GM12878 (cell line): ENCODE data around the gene TMEM120B. TPM values are rescaled to one million over a fixed set of nuclear protein-coding genes. Genes with fewer than 3 reads are reported as not detected.

Experiments used
- ATAC-seq: fragments of 200-7000 bp; cut with Tn5 transposase; 3 replicates; pipeline ENCODE4 v1.9.1; 2020; ENCODE audit warnings: mild to moderate bottlenecking, moderate library complexity
- BruUV-seq: library from RNA; stranded (reverse); fragments of 400-500 nt; replicated peaks from 2 replicates; lab custom pipeline; 2021; lab: Mats Ljungman, UMichigan
- CTCF ChIA-PET: fragments of 300-600 bp; sonication (Branson Sonifier 250); formaldehyde crosslinking; extraction: SDS; loops from one replicate; lab custom pipeline; 2021; ENCODE audit warnings: inconsistent platforms; lab: Yijun Ruan, JAX
- POLR2A ChIA-PET: fragments of 350-600 bp; formaldehyde crosslinking; extraction: SDS; loops from one replicate; lab custom pipeline; 2021; ENCODE audit warnings: inconsistent platforms; lab: Charles Lee
- RAD21 ChIA-PET: fragments of 300-600 bp; sonication (Branson Sonifier 250); formaldehyde crosslinking; loops from one replicate; lab custom pipeline; 2023; ENCODE audit warnings: antibody characterized with exemption; ENCODE audit not compliant: unreplicated experiment; lab: Charles Lee
- SMC1A ChIA-PET: fragments of 300-600 bp; sonication (Branson Sonifier 250); formaldehyde crosslinking; loops from one replicate; lab custom pipeline; 2023; ENCODE audit not compliant: unreplicated experiment, uncharacterized antibody; lab: Charles Lee
- DNase-seq: peaks from one replicate; pipeline ENCODE4 v3.0.0-alpha.2; 2011; ENCODE audit warnings: low read depth, low spot score
- FAIRE-seq: peaks from 3 replicates; lab custom pipeline; 2011; peaks lifted over from hg19 to GRCh38; lab: Jason Lieb, UNC
- H2AFZ ChIP-seq: 2 replicates; pipeline ENCODE4 v1.6.0; 2011; ENCODE audit warnings: low read depth, low read length, control low read depth; ENCODE audit not compliant: control insufficient read depth
- H3K27ac ChIP-seq: 2 replicates; pipeline ENCODE4 v1.5.1; 2011; ENCODE audit warnings: control low read depth; ENCODE audit not compliant: control insufficient read depth, insufficient read depth
- H3K27me3 ChIP-seq, 2 experiments: replicated peaks in 1 of 2; 2 replicates each; pipeline versions ENCODE4 v1.6.0 to v1.6.1; 2011; ENCODE audit warnings: low read length in 1 of 2; ENCODE audit not compliant: control insufficient read depth in 2 of 2, insufficient read depth in 2 of 2
- H3K36me3 ChIP-seq, 2 experiments: 2 replicates each; pipeline ENCODE4 v1.5.1; 2011; ENCODE audit warnings: low read length in 1 of 2; ENCODE audit not compliant: control insufficient read depth in 2 of 2, insufficient read depth in 2 of 2
- H3K4me1 ChIP-seq: 2 replicates; pipeline ENCODE4 v1.6.1; 2011; ENCODE audit warnings: mild to moderate bottlenecking, low read length, moderate library complexity, mixed read lengths; ENCODE audit not compliant: control insufficient read depth, insufficient read depth
- H3K4me2 ChIP-seq: 2 replicates; pipeline ENCODE4 v1.6.0; 2011; ENCODE audit warnings: control low read depth; ENCODE audit not compliant: control insufficient read depth, insufficient read depth
- H3K4me3 ChIP-seq: fragments of 200-600 bp; sonication (generic); 2 replicates; pipeline ENCODE4 v1.5.1; 2016
- H3K79me2 ChIP-seq: 2 replicates; pipeline ENCODE4 v1.6.0; 2011; ENCODE audit warnings: low read length; ENCODE audit not compliant: control insufficient read depth, insufficient read depth
- H3K9ac ChIP-seq: 2 replicates; pipeline ENCODE4 v1.8.0; 2011; ENCODE audit warnings: low read length, control low read depth, mixed read lengths; ENCODE audit not compliant: control insufficient read depth, insufficient read depth
- H3K9me3 ChIP-seq: replicated peaks from 3 replicates; pipeline ENCODE4 v1.5.1; 2011; ENCODE audit warnings: mild to moderate bottlenecking, low read length; ENCODE audit not compliant: control insufficient read depth, insufficient read depth
- H4K20me1 ChIP-seq: 2 replicates; pipeline ENCODE4 v1.6.0; 2011; ENCODE audit not compliant: control insufficient read depth, insufficient read depth
- ESRRA ChIP-seq: IDR thresholded peaks from 2 replicates; pipeline ENCODE4 v1.6.1; 2012; ENCODE audit warnings: mild to moderate bottlenecking, low read length, improper control_type of control experiment
- NFXL1 ChIP-seq: fragments of 450-650 bp; IDR thresholded peaks from 2 replicates; pipeline ENCODE4 v1.6.1; 2017; ENCODE audit warnings: antibody characterized with exemption, mild to moderate bottlenecking, borderline replicate concordance
- POLR2A ChIP-seq: IDR thresholded peaks from 2 replicates; pipeline ENCODE4 v1.6.1; 2011; ENCODE audit warnings: low read depth, mild to moderate bottlenecking, low read length
- POLR2AphosphoS5 ChIP-seq: IDR thresholded peaks from 2 replicates; pipeline ENCODE4 v1.6.1; 2011; ENCODE audit warnings: mild to moderate bottlenecking, low read length, inconsistent platforms
- POU2F2 ChIP-seq: IDR thresholded peaks from 3 replicates; pipeline ENCODE4 v1.6.1; 2011; ENCODE audit warnings: low read depth, mild to moderate bottlenecking, low read length, borderline replicate concordance
- RELA ChIP-seq: fragments of 450-650 bp; IDR thresholded peaks from 2 replicates; pipeline ENCODE4 v1.8.0; 2014; ENCODE audit warnings: borderline replicate concordance; ENCODE audit not compliant: partially characterized antibody
- SIX5 ChIP-seq: IDR thresholded peaks from 2 replicates; pipeline ENCODE4 v1.6.1; 2011; ENCODE audit warnings: mild to moderate bottlenecking, low read depth, low read length, moderate library complexity; ENCODE audit not compliant: severe bottlenecking
- ZZZ3 ChIP-seq: IDR thresholded peaks from 2 replicates; pipeline ENCODE4 v1.6.1; 2011; ENCODE audit warnings: low read depth; ENCODE audit not compliant: control insufficient read depth, insufficient read length
- WGBS: methylation state at CpG from one replicate; pipeline ENCODE4 v1.1.6; 2016; ENCODE audit warnings: low lambda C conversion rate; ENCODE audit not compliant: insufficient replicate concordance, insufficient coverage; ENCODE audit errors: missing lambda C conversion rate; 5-methylcytosine and 5-hydroxymethylcytosine counted together
- in situ Hi-C: fragments of 300-500 bp; cut with MboI; formaldehyde crosslinking; loops from 9 replicates; pipeline ENCODE4 v1.14.3; 2018; ENCODE audit warnings: mixed read lengths
- intact Hi-C: fragments of 100-400 bp; cut with micrococcal nuclease; formaldehyde crosslinking; loops from one replicate; pipeline ENCODE4 v1.14.2; 2022; ENCODE audit not compliant: unreplicated experiment
- polyA plus RNA-seq, 11 experiments: library from polyadenylated mRNA; depleted of rRNA in 4 of 11; unstranded in 6 of 11; stranded (reverse) in 5 of 11; fragments of >200 nt; fragmentation: Nextera tagmentation in 4 of 11; fragmentation: Illumina TruSeq in 1 of 11; extraction: Ambion mirVana in 4 of 11; extraction: Trizol in 1 of 11; gene quantifications; 1 replicate in 1 of 11; 2 replicates in 10 of 11; pipeline versions ENCODE4 v1.2.1 to v1.2.3, GENCODE V29; 2011 to 2016; ENCODE audit warnings: inconsistent platforms in 2 of 11, missing spikeins in 2 of 11, low read depth in 1 of 11
- total RNA-seq, 4 experiments: library from RNA; depleted of rRNA in 3 of 4; stranded (reverse); fragments of >200 nt in 3 of 4; fragmentation: Illumina TruSeq in 1 of 4; extraction: Trizol in 1 of 4; gene quantifications; 2 replicates each; pipeline versions ENCODE4 v1.2.1 to v1.2.3, GENCODE V29; 2013 to 2021
- TF ChIP-seq, protein P1 (sequence below): fragments of 150-350 bp; IDR thresholded peaks from 2 replicates; pipeline ENCODE4 v1.6.1; 2016; ENCODE audit warnings: low read depth, low read length

Gene TMEM120B
- total and polyA plus RNA-seq, 10 of the 15 experiments (the other 5 are each of a cell fraction or from before 2014, with no cell fraction given), result 4.0 to 26.2 (median 9.2) TPM

GRCh38 chr12:121797937-121798786 lies 85.6 kb downstream of the TMEM120B start:
- peaks cover 53% of the 10 kb centered on the region for H3K79me2 ChIP-seq
- RAD21 ChIA-PET, result interaction anchor here (0.6 to 11.7 kb wide), 4 partner anchors 9 to 311 kb away, joined by 3 to 395 read pairs (median 3); partner anchors contain the start of gene SETD1B
- no peaks in the 10 kb centered on the region for H3K9me3 ChIP-seq
- peaks cover 10 to 15% of the 10 kb centered on the region in 2 experiments; a peak in 3 of 4 replicates for H3K36me3 ChIP-seq
- H3K9ac ChIP-seq, result no peak overlapping the region
- DNase-seq (no peak), FAIRE-seq (no peak), ATAC-seq (no peak)
- peaks cover 21% of the 10 kb centered on the region for H3K4me1 ChIP-seq
- no peak overlapping the region; the same call in 1 of the 2 replicates for H3K4me3 ChIP-seq
- no peak overlapping the region for H2AFZ ChIP-seq
- CTCF ChIA-PET, result interaction anchor here (0.6 to 16.2 kb wide), 9 partner anchors 8 to 170 kb away, joined by 3 to 565 read pairs (median 4); partner anchors contain the start of genes CFAP251, PSMD9 and SETD1B
- peak overlapping the region; percentile 76; the same call in 1 of the 2 replicates for H3K4me2 ChIP-seq
- no peak overlapping the region; the same call in 1 of the 2 replicates for H3K27ac ChIP-seq
- SMC1A ChIA-PET, result interaction anchor here (1.3 to 10.5 kb wide), 3 partner anchors 9 to 90 kb away, joined by 6 to 226 read pairs (median 7); partner anchors contain the start of genes PSMD9 and SETD1B
- peak; percentile 37; the same call in 1 of the 2 replicates for TF ChIP-seq POLR2A
- TF ChIP-seq POLR2AphosphoS5, result peak; percentile 30
- TF ChIP-seq RELA, result no peak
- intact Hi-C loops, result no loop called here
- no peaks in the 10 kb centered on the region for H3K27me3 ChIP-seq
- POLR2A ChIA-PET, result interaction anchor here (0.5 to 6.2 kb wide), 5 partner anchors 9 to 727 kb away, joined by 3 to 48 read pairs (median 3); no protein-coding TSS in a partner anchor
- H4K20me1 ChIP-seq, result no peaks in the 10 kb centered on the region; the same call in 1 of the 2 replicates
- WGBS, result 73% methylated on average over 19 of the region's 19 CpGs
- in situ Hi-C loops, result loop anchor here (5.0 kb wide), 1 partner anchor 89 kb away; the partner anchor contains the start of gene PSMD9
- no TSS peak for BruUV-seq

GRCh38 chr12:121798787-121799155 lies 86.2 kb downstream of the TMEM120B start:
- H3K4me1 ChIP-seq, result peaks cover 21% of the 10 kb centered on the region
- peak overlapping the region; percentile 76 for H3K4me2 ChIP-seq
- no peaks in the 10 kb centered on the region for H3K27me3 ChIP-seq
- intact Hi-C loops (no loop called here), in situ Hi-C loops (loop anchor here (5.0 kb wide), 1 partner anchor 89 kb away; the partner anchor contains the start of gene PSMD9)
- H3K36me3 ChIP-seq, result peaks cover 10 to 15% of the 10 kb centered on the region in 2 experiments; a peak in 3 of 4 replicates
- no peak overlapping the region for H2AFZ ChIP-seq
- H3K9ac ChIP-seq, result peak overlapping the region; percentile 51; the same call in 1 of the 2 replicates
- no peaks in the 10 kb centered on the region; the same call in 1 of the 2 replicates for H4K20me1 ChIP-seq
- H3K27ac ChIP-seq, result peak overlapping the region; percentile 35
- no peaks in the 10 kb centered on the region for H3K9me3 ChIP-seq
- DNase-seq (no peak), FAIRE-seq (no peak), ATAC-seq (no peak)
- POLR2A ChIA-PET, result interaction anchor here (0.5 to 6.2 kb wide), 3 partner anchors 8 to 727 kb away, joined by 3 to 48 read pairs (median 6); no protein-coding TSS in a partner anchor
- SMC1A ChIA-PET, result interaction anchor here (1.3 to 10.5 kb wide), 3 partner anchors 8 to 89 kb away, joined by 6 to 226 read pairs (median 7); partner anchors contain the start of genes PSMD9 and SETD1B
- BruUV-seq, result no TSS peak
- RAD21 ChIA-PET, result interaction anchor here (0.6 to 11.7 kb wide), 4 partner anchors 9 to 310 kb away, joined by 3 to 395 read pairs (median 3); partner anchors contain the start of gene SETD1B
- WGBS, result 87% methylated on average over 10 of the region's 10 CpGs
- H3K79me2 ChIP-seq, result peaks cover 50% of the 10 kb centered on the region
- CTCF ChIA-PET, result interaction anchor here (0.6 to 16.2 kb wide), 8 partner anchors 9 to 170 kb away, joined by 3 to 565 read pairs (median 4); partner anchors contain the start of genes CFAP251, PSMD9 and SETD1B
- H3K4me3 ChIP-seq, result peak overlapping the region; percentile 58
- TF ChIP-seq ESRRA (no peak), SIX5 (no peak), ZZZ3 (no peak), NFXL1 (no peak), POU2F2 (0 out of 3 replicates have a peak, but pooled peaks have one; percentile 10)
- TF ChIP-seq, protein P1, sequence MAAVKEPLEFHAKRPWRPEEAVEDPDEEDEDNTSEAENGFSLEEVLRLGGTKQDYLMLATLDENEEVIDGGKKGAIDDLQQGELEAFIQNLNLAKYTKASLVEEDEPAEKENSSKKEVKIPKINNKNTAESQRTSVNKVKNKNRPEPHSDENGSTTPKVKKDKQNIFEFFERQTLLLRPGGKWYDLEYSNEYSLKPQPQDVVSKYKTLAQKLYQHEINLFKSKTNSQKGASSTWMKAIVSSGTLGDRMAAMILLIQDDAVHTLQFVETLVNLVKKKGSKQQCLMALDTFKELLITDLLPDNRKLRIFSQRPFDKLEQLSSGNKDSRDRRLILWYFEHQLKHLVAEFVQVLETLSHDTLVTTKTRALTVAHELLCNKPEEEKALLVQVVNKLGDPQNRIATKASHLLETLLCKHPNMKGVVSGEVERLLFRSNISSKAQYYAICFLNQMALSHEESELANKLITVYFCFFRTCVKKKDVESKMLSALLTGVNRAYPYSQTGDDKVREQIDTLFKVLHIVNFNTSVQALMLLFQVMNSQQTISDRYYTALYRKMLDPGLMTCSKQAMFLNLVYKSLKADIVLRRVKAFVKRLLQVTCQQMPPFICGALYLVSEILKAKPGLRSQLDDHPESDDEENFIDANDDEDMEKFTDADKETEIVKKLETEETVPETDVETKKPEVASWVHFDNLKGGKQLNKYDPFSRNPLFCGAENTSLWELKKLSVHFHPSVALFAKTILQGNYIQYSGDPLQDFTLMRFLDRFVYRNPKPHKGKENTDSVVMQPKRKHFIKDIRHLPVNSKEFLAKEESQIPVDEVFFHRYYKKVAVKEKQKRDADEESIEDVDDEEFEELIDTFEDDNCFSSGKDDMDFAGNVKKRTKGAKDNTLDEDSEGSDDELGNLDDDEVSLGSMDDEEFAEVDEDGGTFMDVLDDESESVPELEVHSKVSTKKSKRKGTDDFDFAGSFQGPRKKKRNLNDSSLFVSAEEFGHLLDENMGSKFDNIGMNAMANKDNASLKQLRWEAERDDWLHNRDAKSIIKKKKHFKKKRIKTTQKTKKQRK, result no peak
